HepG2 (cell line): ENCODE measurements around the gene OR10V1. TPM values are rescaled to one million over a fixed set of nuclear protein-coding genes. Genes with fewer than 3 reads are reported as not detected.

Source experiments
- ATAC-seq: fragments of 200-7000 bp; cut with Tn5 transposase; 3 replicates; pipeline ENCODE4 v1.9.1; 2020; ENCODE audit warnings: mild to moderate bottlenecking, moderate library complexity
- BruUV-seq: library from RNA; stranded (reverse); fragments of 400-500 nt; replicated peaks from 2 replicates; lab custom pipeline; 2021; lab: Mats Ljungman, UMichigan
- CTCF ChIA-PET: fragments of 300-600 bp; formaldehyde crosslinking; extraction: SDS; loops from one replicate; lab custom pipeline; 2021; ENCODE audit warnings: low total read pairs, inconsistent platforms, low intra/inter-chr PET ratio; lab: Yijun Ruan, JAX
- POLR2A ChIA-PET: fragments of 350-600 bp; sonication (Branson Sonifier 250); formaldehyde crosslinking; loops from one replicate; lab custom pipeline; 2020; ENCODE audit warnings: antibody characterized with exemption, inconsistent platforms; lab: Yijun Ruan, JAX
- DNase-seq: peaks from one replicate; pipeline ENCODE4 v3.0.0-alpha.2; 2015; ENCODE audit warnings: low spot score
- FAIRE-seq: peaks from 3 replicates; lab custom pipeline; 2011; peaks lifted over from hg19 to GRCh38; lab: Jason Lieb, UNC
- H2AFZ ChIP-seq: one replicate; pipeline ENCODE4 v1.6.1; 2011; ENCODE audit warnings: low read length, inconsistent platforms
- H3K27ac ChIP-seq: fragments of 300-600 bp; 3 replicates; pipeline ENCODE4 v1.8.0; 2011; ENCODE audit warnings: mixed run types, mild to moderate bottlenecking, mixed read lengths, low read length, inconsistent platforms; ENCODE audit not compliant: insufficient read depth; ENCODE audit errors: extremely low read length
- H3K27me3 ChIP-seq, 2 experiments: fragments of 200-600 bp in 1 of 2; 2 replicates in 1 of 2; 3 replicates in 1 of 2; pipeline versions ENCODE4 v1.6.0 to v1.8.0; 2011; ENCODE audit warnings: low read length in 2 of 2, mild to moderate bottlenecking in 2 of 2, moderate library complexity in 2 of 2, inconsistent platforms in 1 of 2; ENCODE audit not compliant: insufficient read depth in 2 of 2, control insufficient read depth in 1 of 2
- H3K36me3 ChIP-seq, 2 experiments: fragments of 200-600 bp in 1 of 2; replicated peaks in 1 of 2; 2 replicates in 1 of 2; 3 replicates in 1 of 2; pipeline versions ENCODE4 v1.5.1 to v1.8.0; 2011; ENCODE audit warnings: low read length in 2 of 2, inconsistent platforms in 1 of 2; ENCODE audit not compliant: insufficient read depth in 2 of 2, control insufficient read depth in 1 of 2
- H3K4me1 ChIP-seq: 2 replicates; pipeline ENCODE4 v1.5.1; 2012; ENCODE audit warnings: low read length, inconsistent platforms; ENCODE audit not compliant: insufficient read depth
- H3K4me2 ChIP-seq: 2 replicates; pipeline ENCODE4 v1.6.0; 2011; ENCODE audit warnings: low read depth, low read length, inconsistent platforms
- H3K4me3 ChIP-seq, 3 experiments: fragments of 200-600 bp in 1 of 3; sonication (generic), shearing (Covaris generic) in 1 of 3; replicated peaks in 1 of 3; 2 replicates each; pipeline ENCODE4 v1.5.1; 2011 to 2016; ENCODE audit warnings: low read length in 3 of 3, inconsistent platforms in 2 of 3, low read depth in 2 of 3, mild to moderate bottlenecking in 2 of 3, control low read depth in 1 of 3, mixed read lengths in 1 of 3; ENCODE audit not compliant: insufficient read depth in 1 of 3
- H3K79me2 ChIP-seq: one replicate; pipeline ENCODE4 v1.6.1; 2011; ENCODE audit warnings: low read length, inconsistent platforms; ENCODE audit not compliant: insufficient read depth
- H3K9ac ChIP-seq: 2 replicates; pipeline ENCODE4 v1.6.0; 2011; ENCODE audit warnings: mild to moderate bottlenecking, low read depth, low read length, inconsistent platforms; ENCODE audit not compliant: insufficient read depth
- H3K9me3 ChIP-seq: 2 replicates; pipeline ENCODE4 v1.5.1; 2012; ENCODE audit warnings: mild to moderate bottlenecking, low read length
- H4K20me1 ChIP-seq: 2 replicates; pipeline ENCODE4 v1.6.0; 2011; ENCODE audit warnings: inconsistent platforms, mild to moderate bottlenecking, low read length, moderate library complexity; ENCODE audit not compliant: insufficient read depth
- AGO2 ChIP-seq: fragments of 200-400 bp; formaldehyde crosslinking; optimal IDR thresholded peaks from 2 replicates; pipeline ENCODE3; 2017; ENCODE audit warnings: mild to moderate bottlenecking, low read depth, low read length, moderate library complexity
- CEBPB ChIP-seq: IDR thresholded peaks from 2 replicates; pipeline ENCODE4 v1.6.1; 2011; ENCODE audit warnings: low read depth, low read length, improper control_type of control experiment, borderline replicate concordance
- LCORL ChIP-seq, 2 experiments: fragments of 450-650 bp in 1 of 2; sonication (generic) in 1 of 2; formaldehyde crosslinking in 1 of 2; IDR thresholded peaks; 2 replicates each; pipeline versions ENCODE4 v1.5.0 to v1.6.1; 2017 to 2020; ENCODE audit warnings: antibody characterized with exemption in 1 of 2, missing genetic modification reagents in 1 of 2
- MTA1 ChIP-seq: sonication (generic); formaldehyde crosslinking; IDR thresholded peaks from 2 replicates; pipeline ENCODE4 v1.4.0; 2020; ENCODE audit warnings: missing genetic modification reagents, mild to moderate bottlenecking, borderline replicate concordance
- NFYC ChIP-seq: IDR thresholded peaks from 2 replicates; pipeline ENCODE4 v1.6.1; 2016; ENCODE audit warnings: missing genetic modification reagents, missing compliant biosample characterization
- NR2F6 ChIP-seq, 2 experiments: IDR thresholded peaks; 2 replicates each; pipeline ENCODE4 v1.6.1; 2016; ENCODE audit warnings: antibody characterized with exemption in 1 of 2, mild to moderate bottlenecking in 1 of 2
- ZBTB21 ChIP-seq: sonication (generic); formaldehyde crosslinking; IDR thresholded peaks from 2 replicates; pipeline ENCODE4 v1.4.0; 2020; ENCODE audit warnings: missing genetic modification reagents
- ZNF12 ChIP-seq: sonication (generic); formaldehyde crosslinking; IDR thresholded peaks from 2 replicates; pipeline ENCODE4 v1.5.0; 2020; ENCODE audit warnings: missing genetic modification reagents
- ZNF143 ChIP-seq: sonication (generic); formaldehyde crosslinking; IDR thresholded peaks from 2 replicates; pipeline ENCODE4 v1.4.0; 2020; ENCODE audit warnings: missing genetic modification reagents
- ZNF30 ChIP-seq: sonication (generic); formaldehyde crosslinking; IDR thresholded peaks from 2 replicates; pipeline ENCODE4 v1.5.0; 2020; ENCODE audit warnings: mild to moderate bottlenecking, missing genetic modification reagents
- ZNF510 ChIP-seq: sonication (generic); formaldehyde crosslinking; IDR thresholded peaks from 2 replicates; pipeline ENCODE4 v1.4.0; 2020; ENCODE audit warnings: low read depth, mild to moderate bottlenecking, missing genetic modification reagents
- ZNF557 ChIP-seq: sonication (generic); formaldehyde crosslinking; IDR thresholded peaks from 2 replicates; pipeline ENCODE4 v1.4.0; 2020; ENCODE audit warnings: missing genetic modification reagents
- ZNF572 ChIP-seq: sonication (generic); formaldehyde crosslinking; IDR thresholded peaks from 2 replicates; pipeline ENCODE4 v1.5.1; 2020; ENCODE audit warnings: mild to moderate bottlenecking, missing genetic modification reagents
- ZNF598 ChIP-seq: sonication (generic); formaldehyde crosslinking; IDR thresholded peaks from 2 replicates; pipeline ENCODE4 v1.5.1; 2020; ENCODE audit warnings: mild to moderate bottlenecking, missing genetic modification reagents, borderline replicate concordance
- ZNF678 ChIP-seq: sonication (generic); formaldehyde crosslinking; IDR thresholded peaks from 2 replicates; pipeline ENCODE4 v1.4.0; 2020; ENCODE audit warnings: mild to moderate bottlenecking, missing genetic modification reagents
- ZNF775 ChIP-seq: sonication (generic); formaldehyde crosslinking; IDR thresholded peaks from 2 replicates; pipeline ENCODE4 v1.4.0; 2020; ENCODE audit warnings: missing genetic modification reagents, mild to moderate bottlenecking, moderate library complexity, borderline replicate concordance
- WGBS: methylation state at CpG from one replicate; pipeline ENCODE4 v1.1.6; 2017; ENCODE audit warnings: low lambda C conversion rate; 5-methylcytosine and 5-hydroxymethylcytosine counted together
- in situ Hi-C: cut with HindIII; loops from 2 replicates; pipeline ENCODE4 v1.10.0; 2017; ENCODE audit warnings: low pct_unique_long_range_greater_than_20kb; ENCODE audit not compliant: extremely low pct_ligation_motif_present
- intact Hi-C: fragments of 100-400 bp; cut with micrococcal nuclease; formaldehyde crosslinking; loops from one replicate; pipeline ENCODE4 v1.10.0; 2022; ENCODE audit not compliant: unreplicated experiment
- polyA plus RNA-seq, 8 experiments: library from polyadenylated mRNA; depleted of rRNA in 3 of 8; stranded (reverse) in 7 of 8; unstranded in 1 of 8; fragments of >200 nt; fragmentation: Illumina TruSeq in 4 of 8; extraction: Trizol in 4 of 8; gene quantifications; 2 replicates each; pipeline versions ENCODE4 v1.2.1 to v1.2.3, GENCODE V29; 2011 to 2016; ENCODE audit warnings: low read depth in 4 of 8, missing spikeins in 1 of 8, mixed read lengths in 1 of 8; ENCODE audit not compliant: insufficient read depth in 1 of 8
- total RNA-seq, 5 experiments: library from RNA; depleted of rRNA; stranded (reverse); fragments of >200 nt; fragmentation: Illumina TruSeq; extraction: Trizol; gene quantifications; 2 replicates each; pipeline ENCODE4 v1.2.3, GENCODE V29; 2016; ENCODE audit warnings: low read depth in 1 of 5
- TF ChIP-seq, protein P1 (sequence below): sonication (generic); formaldehyde crosslinking; IDR thresholded peaks from 2 replicates; pipeline ENCODE4 v1.4.0; 2020; ENCODE audit warnings: missing genetic modification reagents
- TF ChIP-seq, protein P2 (sequence below): sonication (generic); formaldehyde crosslinking; IDR thresholded peaks from 2 replicates; pipeline ENCODE4 v1.4.0; 2020; ENCODE audit warnings: missing genetic modification reagents

The OR10V1 gene
- total and polyA plus RNA-seq, 2 of the 13 experiments (the other 11 are each of a cell fraction or from before 2014, with no cell fraction given) = not detected

DNA sequence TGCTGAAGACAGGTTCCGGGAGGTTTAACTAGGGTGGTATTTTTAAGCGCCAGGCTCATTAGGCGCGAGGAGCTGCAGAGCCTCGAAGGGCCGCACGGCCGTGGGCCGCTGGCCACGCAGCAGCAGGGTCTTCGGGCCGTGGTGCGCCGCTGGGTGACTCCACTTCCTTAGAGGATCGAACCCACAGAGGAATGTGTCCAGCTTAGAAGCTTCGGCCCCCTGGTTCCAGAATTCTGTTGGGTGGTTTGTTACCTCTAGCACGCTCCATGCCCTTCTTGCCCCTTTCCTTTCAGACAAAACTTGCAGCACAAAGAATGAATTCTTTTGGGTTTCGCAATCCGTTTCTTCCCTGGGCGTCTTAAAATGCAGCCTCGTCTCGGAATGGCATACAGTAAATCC lies 44.0 kb downstream of the OR10V1 start:
- peak overlapping the region; percentile 83 for H3K27ac ChIP-seq
- 2% methylated on average over 15 of the region's 22 CpGs for WGBS
- H3K36me3 ChIP-seq = peaks cover 3 to 19% of the 10 kb centered on the region in 2 experiments
- H3K4me3 ChIP-seq = peak overlapping the region; percentile 56 to 87 (median 76)
- no peaks in the 10 kb centered on the region; a peak in 1 of 5 replicates for H3K27me3 ChIP-seq
- no peak overlapping the region for H2AFZ ChIP-seq
- no peak for FAIRE-seq
- no peaks in the 10 kb centered on the region; the same call in 1 of the 2 replicates for H4K20me1 ChIP-seq
- H3K79me2 ChIP-seq = peaks cover 22% of the 10 kb centered on the region
- H3K9ac ChIP-seq = peak overlapping the region; percentile 84
- in situ Hi-C loops = loop anchor here (5.0 to 10.0 kb wide), 2 partner anchors 112 to 135 kb away; no protein-coding TSS in a partner anchor
- TSS peak; percentile 96 for BruUV-seq
- H3K4me2 ChIP-seq = peak overlapping the region; percentile 90
- peak; percentile 16 for ATAC-seq
- peaks cover 39% of the 10 kb centered on the region for H3K4me1 ChIP-seq
- ChIA-PET CTCF (interaction anchor here (1.1 kb wide), 1 partner anchor 11 kb away, joined by 3 read pairs; no protein-coding TSS in a partner anchor), POLR2A (interaction anchor here (0.6 to 3.0 kb wide), 17 partner anchors 10 to 1186 kb away, joined by 3 to 42 read pairs (median 4); partner anchors contain the start of genes OSBP and PTGDR2)
- intact Hi-C loops = loop anchor here (1.0 to 10.0 kb wide), 3 partner anchors 53 to 135 kb away; no protein-coding TSS in a partner anchor
- no peaks in the 10 kb centered on the region for H3K9me3 ChIP-seq
- DNase-seq = no peak
- TF ChIP-seq ZNF12 (CRISPR knock-in tag) (no peak), ZNF143 (CRISPR knock-in tag) (no peak), ZNF572 (no peak), ZNF510 (no peak), ZNF598 (CRISPR knock-in tag) (no peak), ZBTB21 (CRISPR knock-in tag) (0 out of 2 replicates have a peak, but pooled peaks have one; percentile 14), NR2F6 (IDR thresholded peaks at IDR 0.05) (no peak), NR2F6 (CRISPR knock-in tag; IDR thresholded peaks at IDR 0.05) (no peak), CEBPB (peak; percentile 86), ZNF678 (no peak), NFYC (CRISPR knock-in tag) (peak; percentile 1; the same call in 1 of the 2 replicates), LCORL (IDR thresholded peaks at IDR 0.05) (no peak), LCORL (CRISPR knock-in tag; IDR thresholded peaks at IDR 0.05) (0 out of 2 replicates have a peak, but pooled peaks have one; percentile 14), MTA1 (CRISPR knock-in tag) (0 out of 2 replicates have a peak, but pooled peaks have one; percentile 12), ZNF30 (CRISPR knock-in tag) (0 out of 2 replicates have a peak, but pooled peaks have one; percentile 75), ZNF775 (CRISPR knock-in tag) (no peak), ZNF557 (0 out of 2 replicates have a peak, but pooled peaks have one; percentile 3), AGO2 (peak; percentile 58)
- TF ChIP-seq, protein P1, sequence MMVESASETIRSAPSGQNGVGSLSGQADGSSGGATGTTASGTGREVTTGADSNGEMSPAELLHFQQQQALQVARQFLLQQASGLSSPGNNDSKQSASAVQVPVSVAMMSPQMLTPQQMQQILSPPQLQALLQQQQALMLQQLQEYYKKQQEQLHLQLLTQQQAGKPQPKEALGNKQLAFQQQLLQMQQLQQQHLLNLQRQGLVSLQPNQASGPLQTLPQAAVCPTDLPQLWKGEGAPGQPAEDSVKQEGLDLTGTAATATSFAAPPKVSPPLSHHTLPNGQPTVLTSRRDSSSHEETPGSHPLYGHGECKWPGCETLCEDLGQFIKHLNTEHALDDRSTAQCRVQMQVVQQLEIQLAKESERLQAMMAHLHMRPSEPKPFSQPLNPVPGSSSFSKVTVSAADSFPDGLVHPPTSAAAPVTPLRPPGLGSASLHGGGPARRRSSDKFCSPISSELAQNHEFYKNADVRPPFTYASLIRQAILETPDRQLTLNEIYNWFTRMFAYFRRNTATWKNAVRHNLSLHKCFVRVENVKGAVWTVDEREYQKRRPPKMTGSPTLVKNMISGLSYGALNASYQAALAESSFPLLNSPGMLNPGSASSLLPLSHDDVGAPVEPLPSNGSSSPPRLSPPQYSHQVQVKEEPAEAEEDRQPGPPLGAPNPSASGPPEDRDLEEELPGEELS = 0 out of 2 replicates have a peak, but pooled peaks have one; percentile 0
- TF ChIP-seq, protein P2, sequence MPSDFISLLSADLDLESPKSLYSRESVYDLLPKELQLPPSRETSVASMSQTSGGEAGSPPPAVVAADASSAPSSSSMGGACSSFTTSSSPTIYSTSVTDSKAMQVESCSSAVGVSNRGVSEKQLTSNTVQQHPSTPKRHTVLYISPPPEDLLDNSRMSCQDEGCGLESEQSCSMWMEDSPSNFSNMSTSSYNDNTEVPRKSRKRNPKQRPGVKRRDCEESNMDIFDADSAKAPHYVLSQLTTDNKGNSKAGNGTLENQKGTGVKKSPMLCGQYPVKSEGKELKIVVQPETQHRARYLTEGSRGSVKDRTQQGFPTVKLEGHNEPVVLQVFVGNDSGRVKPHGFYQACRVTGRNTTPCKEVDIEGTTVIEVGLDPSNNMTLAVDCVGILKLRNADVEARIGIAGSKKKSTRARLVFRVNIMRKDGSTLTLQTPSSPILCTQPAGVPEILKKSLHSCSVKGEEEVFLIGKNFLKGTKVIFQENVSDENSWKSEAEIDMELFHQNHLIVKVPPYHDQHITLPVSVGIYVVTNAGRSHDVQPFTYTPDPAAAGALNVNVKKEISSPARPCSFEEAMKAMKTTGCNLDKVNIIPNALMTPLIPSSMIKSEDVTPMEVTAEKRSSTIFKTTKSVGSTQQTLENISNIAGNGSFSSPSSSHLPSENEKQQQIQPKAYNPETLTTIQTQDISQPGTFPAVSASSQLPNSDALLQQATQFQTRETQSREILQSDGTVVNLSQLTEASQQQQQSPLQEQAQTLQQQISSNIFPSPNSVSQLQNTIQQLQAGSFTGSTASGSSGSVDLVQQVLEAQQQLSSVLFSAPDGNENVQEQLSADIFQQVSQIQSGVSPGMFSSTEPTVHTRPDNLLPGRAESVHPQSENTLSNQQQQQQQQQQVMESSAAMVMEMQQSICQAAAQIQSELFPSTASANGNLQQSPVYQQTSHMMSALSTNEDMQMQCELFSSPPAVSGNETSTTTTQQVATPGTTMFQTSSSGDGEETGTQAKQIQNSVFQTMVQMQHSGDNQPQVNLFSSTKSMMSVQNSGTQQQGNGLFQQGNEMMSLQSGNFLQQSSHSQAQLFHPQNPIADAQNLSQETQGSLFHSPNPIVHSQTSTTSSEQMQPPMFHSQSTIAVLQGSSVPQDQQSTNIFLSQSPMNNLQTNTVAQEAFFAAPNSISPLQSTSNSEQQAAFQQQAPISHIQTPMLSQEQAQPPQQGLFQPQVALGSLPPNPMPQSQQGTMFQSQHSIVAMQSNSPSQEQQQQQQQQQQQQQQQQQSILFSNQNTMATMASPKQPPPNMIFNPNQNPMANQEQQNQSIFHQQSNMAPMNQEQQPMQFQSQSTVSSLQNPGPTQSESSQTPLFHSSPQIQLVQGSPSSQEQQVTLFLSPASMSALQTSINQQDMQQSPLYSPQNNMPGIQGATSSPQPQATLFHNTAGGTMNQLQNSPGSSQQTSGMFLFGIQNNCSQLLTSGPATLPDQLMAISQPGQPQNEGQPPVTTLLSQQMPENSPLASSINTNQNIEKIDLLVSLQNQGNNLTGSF (CRISPR knock-in tag) = 0 out of 2 replicates have a peak, but pooled peaks have one; percentile 12
